ENCODE data around the gene GPR62.

GPR62 gene

GRCh38 chr3:51957520-51958205, 2.5 kb downstream of the GPR62 start:
- DNase-seq = no peak

DNA sequence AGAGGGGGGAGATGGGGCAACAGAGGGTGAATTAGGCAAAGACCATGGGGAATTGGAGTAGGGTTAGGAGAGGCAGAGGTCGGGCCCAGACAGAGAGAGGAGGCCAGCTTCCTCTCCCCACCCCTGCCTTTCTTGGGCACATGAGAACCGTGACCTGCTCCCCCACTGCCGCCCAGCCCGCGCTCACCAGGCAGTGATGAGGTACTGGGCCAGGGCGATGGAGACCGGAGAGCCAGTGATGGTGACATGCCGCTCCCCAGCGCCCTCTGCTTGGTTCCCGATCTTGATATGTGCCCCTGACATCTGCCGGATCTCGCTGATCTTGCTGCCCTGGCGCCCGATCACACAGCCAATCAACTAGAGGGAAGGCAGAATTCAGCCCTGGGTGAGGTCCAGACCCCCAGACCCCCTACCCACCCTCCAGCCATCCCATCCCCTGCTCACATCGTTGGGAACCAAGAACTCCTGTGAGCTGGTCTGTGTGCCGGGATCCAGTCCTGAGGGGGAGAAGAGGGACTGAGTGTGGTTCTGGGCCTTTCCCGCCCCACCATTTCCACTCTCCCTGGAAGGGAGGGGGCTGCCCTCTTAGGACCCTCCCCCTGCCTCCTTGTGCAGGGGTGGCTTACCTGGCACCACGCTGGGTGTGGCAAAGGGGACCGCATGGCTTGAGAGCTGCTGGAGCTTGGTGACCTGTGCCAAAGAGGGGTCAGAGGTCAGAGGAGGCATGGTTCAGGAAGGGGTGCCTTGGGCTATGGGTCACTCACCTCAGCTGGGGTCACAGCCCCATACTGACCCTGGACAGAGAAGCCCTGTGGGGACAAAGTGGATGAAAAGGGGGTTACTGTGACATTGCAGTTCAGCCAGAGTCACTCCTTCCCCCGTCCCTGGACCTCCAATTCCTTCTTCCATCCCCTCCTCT, 3.7 kb downstream of the GPR62 start:
- no peak for DNase-seq

- no peak for DNase-seq
These were observed 4.5 kb downstream of the GPR62 start for GRCh38 chr3:51959651-51960050.

DNA sequence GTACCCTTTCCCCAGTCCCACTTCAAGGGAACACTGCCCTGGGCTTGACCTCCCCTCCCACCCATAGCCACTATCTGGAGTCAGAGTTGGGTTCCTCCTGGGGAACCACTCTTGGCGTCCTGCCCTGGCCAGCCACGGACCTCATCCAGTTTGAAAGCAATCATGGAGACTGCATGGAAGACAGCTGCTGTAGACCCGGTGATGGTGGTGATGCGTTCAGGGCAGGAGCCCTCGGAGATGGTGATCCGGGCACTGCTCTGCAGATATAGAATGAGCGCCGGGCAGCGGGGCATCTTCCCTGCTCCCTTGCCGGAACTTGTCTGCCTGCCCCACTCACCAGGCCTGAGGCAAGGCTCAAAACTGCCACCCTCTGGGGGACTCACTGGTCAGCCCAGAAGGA, 5.2 kb downstream of the GPR62 start:
- no peak for DNase-seq

GRCh38 chr3:51961011-51961410, 5.8 kb downstream of the GPR62 start:
- no peak for DNase-seq

- no peak for DNase-seq
These were observed 6.7 kb downstream of the GPR62 start for GRCh38 chr3:51961602-51962569.

DNA sequence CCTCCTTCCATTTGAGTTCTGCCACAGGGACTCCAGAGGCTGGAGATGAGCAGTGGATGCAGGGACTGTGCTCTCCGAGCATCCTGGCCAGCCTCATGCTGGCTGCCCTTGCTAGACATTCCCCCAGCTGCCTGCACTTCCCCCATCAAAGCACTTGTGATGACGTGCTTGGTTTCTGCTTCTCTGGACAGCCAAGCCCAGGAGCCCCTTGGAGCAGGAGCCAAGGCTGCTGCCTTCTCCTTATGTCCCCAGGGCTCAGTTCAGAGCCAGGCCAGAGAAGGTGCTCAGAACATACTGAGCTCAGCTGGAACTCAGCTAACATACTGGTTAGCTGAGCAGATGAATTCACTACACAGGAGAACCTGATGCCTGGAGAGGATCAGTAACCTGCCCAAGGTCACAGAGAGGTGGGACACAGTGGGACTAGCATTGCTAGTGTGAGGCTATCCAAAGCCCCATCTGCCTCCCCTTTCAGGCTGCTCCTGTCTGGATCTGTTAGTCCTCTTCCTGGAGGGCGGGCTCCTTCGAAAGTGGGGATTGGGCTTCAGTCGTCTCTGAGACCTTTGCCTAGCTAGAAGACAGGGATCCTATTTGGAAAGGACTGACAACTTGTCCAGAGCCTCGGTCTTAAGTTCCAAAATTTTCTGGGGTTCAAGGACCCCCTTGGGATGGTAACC, 7.8 kb downstream of the GPR62 start:
- no peak for DNase-seq

DNA sequence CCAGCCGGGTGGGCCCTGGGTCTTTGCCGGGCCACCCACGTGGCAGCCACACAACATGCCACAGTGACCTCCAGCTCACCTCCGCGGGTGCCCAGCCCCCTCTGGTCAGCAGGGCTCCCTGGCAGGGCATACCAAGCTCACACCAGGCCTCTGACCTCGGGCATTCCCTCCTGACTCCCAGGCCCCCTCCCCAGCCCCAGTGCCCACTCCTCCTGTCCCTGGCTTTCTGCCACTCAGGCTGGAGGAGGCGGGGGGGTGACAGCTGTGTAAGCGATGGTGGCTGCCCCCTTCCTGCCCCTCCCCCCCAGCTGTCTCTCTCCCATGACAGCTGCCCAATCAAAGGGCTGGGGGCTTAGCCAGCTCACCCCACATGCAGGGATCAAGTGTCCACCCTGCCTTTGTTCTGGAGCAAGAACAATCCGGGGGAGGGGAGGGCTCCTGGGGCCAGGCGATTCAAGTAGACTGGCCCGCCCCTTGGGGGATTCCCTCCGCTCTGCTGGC, 8.8 kb downstream of the GPR62 start:
- DNase-seq = no peak

DNA sequence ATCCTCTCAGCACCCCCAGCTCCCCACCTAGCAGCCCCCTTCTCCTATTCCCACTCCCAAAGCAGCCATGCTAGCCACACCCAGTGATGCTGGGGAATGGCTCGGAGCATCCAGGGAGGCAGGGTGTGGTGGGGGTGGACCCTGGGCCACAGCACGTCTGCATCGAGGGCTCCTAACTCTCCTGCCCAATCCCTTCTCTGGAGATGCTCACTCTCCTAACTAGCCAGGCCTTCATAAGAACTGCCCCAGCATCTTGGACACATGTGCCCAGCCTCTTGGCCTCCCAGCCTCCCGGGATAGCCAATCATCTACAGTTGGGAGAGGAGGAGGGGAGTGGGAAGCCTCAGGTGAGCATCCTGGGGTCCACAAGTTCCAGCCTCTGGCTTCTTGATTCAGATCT, 9.3 kb downstream of the GPR62 start:
- DNase-seq = no peak

- DNase-seq = no peak
These were observed 10.8 kb downstream of the GPR62 start for GRCh38 chr3:51966016-51966415.

GRCh38 chr3:51966486-51966885, 11.3 kb downstream of the GPR62 start:
- DNase-seq = no peak

DNA sequence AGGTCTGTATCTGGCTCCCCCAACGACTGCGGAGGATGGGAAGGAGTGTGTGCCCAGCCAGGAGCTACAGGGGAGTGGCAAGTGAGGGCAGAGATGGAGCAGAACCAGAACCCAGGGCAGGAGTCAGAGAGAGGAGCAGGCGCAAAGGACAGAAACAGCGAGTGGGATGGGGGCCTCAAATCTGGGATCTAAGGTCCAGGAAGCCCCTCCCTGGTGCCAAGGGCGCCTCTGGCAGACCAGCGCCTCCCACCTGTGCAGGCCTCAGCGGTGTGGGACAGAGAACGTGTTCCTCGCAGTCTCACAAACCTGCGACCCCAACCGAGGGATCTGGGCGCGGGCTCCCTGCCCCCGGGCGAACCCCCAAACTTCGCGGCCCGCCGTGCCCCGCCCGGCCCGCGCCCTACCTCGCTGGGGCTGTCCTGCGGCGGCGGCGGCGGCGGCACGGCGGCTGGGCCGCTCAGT, 11.8 kb downstream of the GPR62 start:
- DNase-seq = no peak

DNA sequence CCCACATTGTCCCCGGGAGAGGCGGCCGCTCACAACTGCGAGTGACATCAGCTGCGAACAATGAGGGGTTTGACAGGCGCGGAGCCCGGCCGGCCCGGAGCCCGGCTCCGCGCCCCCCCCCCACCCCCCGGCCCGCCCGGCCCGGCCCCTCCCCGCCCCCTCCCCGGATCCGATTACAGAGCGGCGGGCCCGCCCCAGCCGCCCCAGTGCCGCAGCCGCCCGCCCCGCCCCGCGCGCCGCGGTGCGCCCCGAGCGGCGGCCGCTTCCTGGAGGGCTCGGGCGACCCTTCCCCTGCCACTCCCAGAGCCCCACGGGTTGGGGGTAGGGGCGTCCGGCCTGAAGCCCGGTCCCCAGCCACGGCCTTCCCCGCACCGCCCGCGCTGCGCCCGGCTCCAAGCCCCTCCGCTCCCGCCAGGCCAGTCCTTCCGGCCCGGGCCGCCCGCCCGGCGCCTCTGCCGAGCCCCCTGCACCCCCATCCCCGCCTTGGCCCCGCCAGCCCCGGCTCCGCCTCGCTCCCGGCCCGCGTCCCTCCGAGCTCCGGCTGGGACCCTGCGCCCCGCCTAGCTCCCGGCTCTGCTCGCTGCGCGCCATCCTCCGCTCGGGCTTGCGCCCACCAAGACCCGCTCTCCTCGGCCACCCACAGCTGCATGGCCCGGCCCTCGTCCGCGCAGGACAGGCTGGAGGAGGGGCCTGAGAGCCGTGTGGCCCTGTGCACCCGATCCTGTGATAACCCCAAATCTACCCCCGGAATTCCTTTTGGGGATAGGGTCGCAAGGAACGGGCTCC, 12.4 kb downstream of the GPR62 start, which contains the start of gene PCBP4:
PCBP4 (minus strand) TSS at position 71 of the 786 bp plus-strand sequence. CDS start 6,214 bp downstream, outside the sequence.
- DNase-seq = peak; percentile 6

- DNase-seq = no peak
These were observed 13.1 kb downstream of the GPR62 start for GRCh38 chr3:51968170-51968775.

DNA sequence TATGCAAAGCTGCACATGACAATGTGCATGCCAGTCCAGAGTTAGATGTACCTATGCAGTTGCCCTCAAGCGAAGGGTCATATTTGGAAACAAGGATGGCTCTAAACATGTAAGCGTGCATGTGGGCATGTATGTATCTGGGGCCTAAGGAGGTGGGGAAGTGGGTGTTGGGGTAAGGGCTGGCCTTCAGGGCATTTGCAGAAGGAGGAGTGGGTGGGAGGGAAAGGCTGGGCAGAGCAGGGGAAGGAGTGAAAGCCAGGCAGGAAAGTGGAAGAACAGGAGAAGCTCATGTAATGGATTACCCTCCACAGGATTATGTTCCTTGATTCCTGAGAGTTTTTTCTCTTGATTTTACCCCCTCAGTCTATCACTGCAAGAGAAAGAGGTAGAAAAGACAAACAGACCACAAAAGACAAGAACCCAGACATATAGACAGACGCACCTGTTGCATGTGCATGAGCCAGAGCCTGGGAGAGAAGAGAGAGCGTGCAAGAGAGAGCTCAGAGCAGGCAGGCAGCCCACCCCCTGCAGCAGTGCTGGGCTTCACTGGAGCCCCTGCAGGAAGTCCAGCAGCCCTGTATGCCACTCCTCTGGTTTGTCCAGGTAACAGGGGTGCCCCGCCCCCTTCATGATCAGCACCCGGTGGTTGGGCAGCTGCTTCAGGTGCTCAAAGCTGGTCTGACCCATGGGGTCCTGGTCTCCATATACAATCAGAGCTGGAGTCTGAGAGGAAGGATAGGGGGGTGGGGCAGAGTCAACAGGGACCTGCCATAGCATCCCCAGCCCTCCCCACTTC, 13.9 kb downstream of the GPR62 start:
- no peak for DNase-seq

- no peak for DNase-seq
These were observed 14.7 kb downstream of the GPR62 start for GRCh38 chr3:51969841-51970240.

DNA sequence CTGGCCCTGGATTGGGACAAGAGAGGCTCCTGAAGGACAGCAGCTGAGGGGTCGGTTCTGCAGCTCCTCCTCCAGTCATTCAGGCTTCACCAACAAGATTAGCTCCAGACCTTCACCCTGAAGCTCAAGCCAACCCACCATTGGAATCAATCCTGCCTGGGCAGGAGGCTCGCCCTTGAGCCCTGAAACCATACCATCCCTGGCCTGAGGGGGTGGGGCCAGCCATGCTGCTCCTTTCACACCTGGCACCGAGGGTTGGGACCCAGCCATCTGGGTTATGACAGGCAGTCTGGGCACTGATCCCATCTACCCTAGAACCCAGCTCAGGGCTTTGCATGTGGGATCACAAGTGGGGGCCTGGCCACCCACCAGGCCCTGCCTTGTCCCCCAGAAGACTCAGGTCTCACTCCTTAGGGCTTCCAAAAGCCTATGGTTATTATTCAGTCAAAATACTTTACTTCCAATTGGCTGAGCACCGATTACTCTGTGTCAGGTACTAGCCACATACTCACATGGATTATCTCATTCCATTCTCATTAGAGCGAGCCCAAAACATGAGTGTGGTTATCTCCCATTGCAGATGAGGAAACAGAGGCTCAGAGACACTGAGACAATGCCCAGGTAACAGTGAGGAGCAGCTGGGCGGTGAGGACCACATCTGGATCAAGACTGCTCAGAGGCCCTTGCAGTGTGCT, 15.6 kb downstream of the GPR62 start:
- no peak for DNase-seq

DNA sequence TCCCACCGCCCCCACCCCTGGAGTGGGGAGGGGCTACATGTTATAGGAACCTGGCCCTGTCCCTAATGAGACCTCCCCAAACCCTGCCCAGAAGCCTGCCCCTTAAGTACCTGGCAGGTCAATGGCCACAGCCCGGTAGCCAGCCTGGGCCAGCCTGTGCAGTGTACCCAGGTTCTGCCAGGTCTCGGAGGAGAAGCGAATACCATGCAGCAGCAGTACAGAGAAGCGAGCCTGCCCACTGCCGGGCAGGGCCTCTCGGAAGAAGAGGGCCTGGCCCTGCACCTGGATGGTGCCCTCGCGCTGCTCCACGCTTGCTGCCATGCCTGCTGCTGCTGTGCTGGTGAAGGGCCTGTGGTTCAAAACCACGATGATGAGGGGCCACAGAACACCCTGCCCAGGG, 16.2 kb downstream of the GPR62 start:
- DNase-seq = no peak

GRCh38 chr3:51974277-51974962, 19.2 kb downstream of the GPR62 start:
- peak; percentile 6 for DNase-seq

All from DMS79 treated with DMSO at 0.1 percent for 48 hours (cell line).